GM13977 (cell line): ENCODE data around the gene FREY1.

Source experiments
- DNase-seq: peaks from one replicate; pipeline ENCODE4 v3.0.0; 2012; ENCODE audit warnings: low spot score
- in situ Hi-C: fragments of 300-500 bp; cut with MboI; formaldehyde crosslinking; loops from one replicate; pipeline ENCODE4 v1.12.0; 2022; ENCODE audit warnings: low sequenced_read_pairs, low pct_unique_long_range_greater_than_20kb, mixed read lengths, inconsistent platforms; ENCODE audit not compliant: unreplicated experiment
- TF ChIP-seq, protein P1 (sequence below): IDR thresholded peaks from 2 replicates; pipeline ENCODE4 v1.5.1; 2012; ENCODE audit warnings: mild to moderate bottlenecking, control low read depth; ENCODE audit not compliant: insufficient read depth; ENCODE audit errors: extremely low read depth, missing control alignments

The FREY1 gene

GRCh38 chr11:45915446-45915845 is 8.4 kb upstream of the FREY1 start:
- TF ChIP-seq, protein P1, sequence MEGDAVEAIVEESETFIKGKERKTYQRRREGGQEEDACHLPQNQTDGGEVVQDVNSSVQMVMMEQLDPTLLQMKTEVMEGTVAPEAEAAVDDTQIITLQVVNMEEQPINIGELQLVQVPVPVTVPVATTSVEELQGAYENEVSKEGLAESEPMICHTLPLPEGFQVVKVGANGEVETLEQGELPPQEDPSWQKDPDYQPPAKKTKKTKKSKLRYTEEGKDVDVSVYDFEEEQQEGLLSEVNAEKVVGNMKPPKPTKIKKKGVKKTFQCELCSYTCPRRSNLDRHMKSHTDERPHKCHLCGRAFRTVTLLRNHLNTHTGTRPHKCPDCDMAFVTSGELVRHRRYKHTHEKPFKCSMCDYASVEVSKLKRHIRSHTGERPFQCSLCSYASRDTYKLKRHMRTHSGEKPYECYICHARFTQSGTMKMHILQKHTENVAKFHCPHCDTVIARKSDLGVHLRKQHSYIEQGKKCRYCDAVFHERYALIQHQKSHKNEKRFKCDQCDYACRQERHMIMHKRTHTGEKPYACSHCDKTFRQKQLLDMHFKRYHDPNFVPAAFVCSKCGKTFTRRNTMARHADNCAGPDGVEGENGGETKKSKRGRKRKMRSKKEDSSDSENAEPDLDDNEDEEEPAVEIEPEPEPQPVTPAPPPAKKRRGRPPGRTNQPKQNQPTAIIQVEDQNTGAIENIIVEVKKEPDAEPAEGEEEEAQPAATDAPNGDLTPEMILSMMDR, result no peak
- no peak for DNase-seq
- in situ Hi-C loops, result no loop called here

- no peak for DNase-seq
- in situ Hi-C loops, result no loop called here
- TF ChIP-seq, protein P1, result no peak
These were observed 7.0 kb upstream of the FREY1 start for GRCh38 chr11:45913942-45914635.

- TF ChIP-seq, protein P1, result no peak
- no peak for DNase-seq
- in situ Hi-C loops, result no loop called here
These were observed 6.4 kb upstream of the FREY1 start for GRCh38 chr11:45913514-45913913.

DNA sequence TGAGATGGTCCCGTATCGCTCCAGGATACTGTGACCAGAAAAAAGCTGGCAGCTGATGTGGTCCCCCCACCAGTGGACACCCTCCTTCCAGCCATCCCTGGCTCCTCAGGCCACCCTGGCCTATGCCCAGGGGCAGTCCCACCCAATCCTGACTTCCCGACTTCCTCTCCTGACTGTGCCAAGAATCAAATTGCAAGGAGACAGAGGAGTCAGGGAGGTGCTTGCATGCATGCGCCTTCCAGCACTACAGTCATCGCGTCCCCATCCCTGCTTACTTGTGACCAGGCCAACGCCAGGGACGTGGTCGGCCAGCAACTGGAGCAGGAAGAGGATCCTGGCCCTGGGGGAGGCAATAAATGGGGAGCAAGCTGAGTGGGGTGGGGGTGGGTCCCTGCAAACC is 3.6 kb upstream of the FREY1 start:
- TF ChIP-seq, protein P1, result no peak
- in situ Hi-C loops, result no loop called here
- DNase-seq, result no peak

DNA sequence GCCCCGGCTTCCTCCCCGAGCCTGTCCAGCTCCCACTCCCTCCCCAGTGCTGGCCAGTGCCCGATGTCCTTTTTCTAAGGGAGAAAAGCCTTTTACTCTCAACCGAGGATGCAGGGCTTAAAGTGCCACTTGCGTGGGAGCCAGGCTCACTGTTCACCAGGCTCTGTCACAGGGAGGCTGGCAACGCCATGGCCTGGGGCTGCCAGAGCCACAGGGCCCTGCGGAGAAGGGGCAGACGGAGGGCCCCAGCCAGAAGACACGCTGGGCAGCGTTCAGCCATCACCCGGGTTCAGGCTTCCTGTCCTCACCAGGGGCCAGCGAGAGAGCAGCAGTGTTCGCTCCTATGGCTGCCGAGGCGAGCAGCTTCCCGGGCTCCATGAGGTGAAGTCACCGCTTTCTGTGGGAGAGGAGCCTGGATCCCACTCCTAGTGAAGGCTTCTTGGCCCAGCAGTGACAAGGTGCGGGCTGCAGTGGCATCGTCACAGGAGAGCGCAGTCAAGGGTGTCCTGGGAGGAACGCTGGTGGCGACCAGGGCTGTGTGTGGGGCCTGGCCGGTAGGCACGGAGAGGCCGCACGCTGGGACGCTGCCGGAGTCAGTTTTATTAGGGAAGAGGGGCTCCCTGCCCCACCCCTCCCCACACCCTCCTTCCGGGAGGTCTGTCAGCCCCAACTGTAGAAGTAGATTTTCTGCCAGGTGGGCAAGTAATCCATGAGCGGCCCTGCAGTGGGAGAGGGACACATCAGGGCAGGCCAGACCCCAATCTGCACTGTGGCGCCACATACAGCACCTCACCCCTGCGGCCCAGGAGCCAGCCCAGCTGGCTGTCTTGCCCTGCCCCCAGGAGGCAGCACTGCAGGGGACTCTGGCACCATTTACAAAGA is 2.8 kb upstream of the FREY1 start:
- in situ Hi-C loops, result no loop called here
- DNase-seq, result no peak
- TF ChIP-seq, protein P1, result no peak

- in situ Hi-C loops, result no loop called here
- no peak for DNase-seq
- TF ChIP-seq, protein P1, result no peak
These were observed 870 bp upstream of the FREY1 start for GRCh38 chr11:45907911-45908370.
